HT1080 (cell line): ENCODE data around the gene VAX1. TPM values are rescaled to one million over a fixed set of nuclear protein-coding genes. Genes with fewer than 3 reads are reported as not detected.
A peak's percentile ranks its signal among the peaks of the same experiment; 100 is the strongest.
"Not testable (repeated sequence)": the region's sequence is repeated elsewhere in the genome, so short reads cannot be mapped to it uniquely, and the experiment has no call there.

Experiments
- DNase-seq: peaks from one replicate; pipeline ENCODE4 v3.0.0-alpha.2; 2015; ENCODE audit warnings: low read depth
- polyA plus RNA-seq, 2 experiments: library from polyadenylated mRNA; depleted of rRNA; stranded (reverse); fragments of >200 nt; gene quantifications; 2 replicates each; pipeline ENCODE4 v1.2.3, GENCODE V29; 2015
- total RNA-seq: library from RNA; depleted of rRNA; stranded (reverse); fragments of >200 nt; shearing (Covaris generic); gene quantifications from 2 replicates; pipeline ENCODE4 v1.2.3, GENCODE V29; 2014; rRNA removed

Gene VAX1
- total RNA-seq = not detected in 2 replicates
- polyA plus RNA-seq (2015; cell fraction: cytosol; rRNA removed) = not detected in 2 replicates
- not detected in 2 replicates for polyA plus RNA-seq (2015; cell fraction: nucleus; rRNA removed)

DNA sequence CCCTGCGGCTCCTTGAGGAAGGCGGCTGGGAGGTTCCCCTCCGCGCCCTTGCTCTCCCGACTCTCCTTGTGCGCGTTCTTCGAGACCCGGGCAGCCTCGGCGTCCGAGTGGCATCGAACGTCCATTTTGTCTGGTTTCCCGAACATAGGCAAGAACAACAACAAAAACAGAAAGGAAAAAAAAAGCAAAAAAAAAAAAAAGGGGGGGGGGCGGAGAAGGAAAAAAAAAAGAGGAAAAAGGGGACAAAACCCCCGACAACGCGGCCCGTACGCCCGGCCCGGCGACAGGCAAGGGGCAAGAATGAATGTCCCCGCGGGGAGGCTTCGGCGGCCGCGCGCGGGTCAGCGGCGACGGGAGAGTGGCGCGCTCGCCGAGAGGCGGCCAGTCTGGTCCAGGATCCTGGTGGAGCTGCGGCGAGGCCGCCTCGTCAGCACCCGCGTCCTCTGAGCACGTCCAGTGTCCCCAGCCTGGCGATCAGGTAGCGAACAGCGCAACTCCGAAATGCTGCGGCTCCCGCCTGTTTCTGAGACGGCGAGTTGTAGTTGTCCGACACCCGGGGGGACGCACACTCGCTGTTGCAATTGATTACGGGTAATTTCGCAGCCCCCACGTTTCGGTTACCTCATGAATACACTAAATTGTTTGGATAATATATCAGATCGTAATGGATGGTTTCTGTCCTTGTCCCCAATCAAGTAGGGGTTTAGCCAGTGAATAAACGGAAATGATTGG is at the start of gene VAX1:
Gene VAX1, minus strand, starts transcription at position 360 of the 732 bp plus-strand sequence. Its CDS starts 214 bp downstream, at position 146.
- no peak for DNase-seq

GRCh38 chr10:117186832-117187615 is 49.0 kb upstream of the VAX1 start:
- DNase-seq = peak; percentile 55

DNA sequence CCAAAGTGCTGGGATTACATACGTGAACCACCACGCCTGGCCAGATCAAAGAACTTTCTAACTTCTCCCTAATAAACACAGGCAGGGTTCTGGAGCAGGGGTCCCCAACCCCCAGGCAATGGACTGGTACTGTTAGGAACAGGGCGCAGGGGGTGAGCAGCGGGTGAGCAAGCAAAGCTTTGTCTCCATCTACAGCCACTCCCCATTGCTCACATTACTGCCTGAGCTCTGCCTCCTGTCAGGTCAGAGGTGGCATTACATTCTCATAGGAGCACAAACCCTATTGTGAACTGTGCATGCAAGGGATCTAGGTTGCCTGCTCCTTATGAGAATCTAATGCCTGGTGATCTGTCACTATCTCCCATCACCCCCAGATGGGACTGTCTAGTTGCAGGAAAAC is 47.7 kb upstream of the VAX1 start:
- DNase-seq = not testable (repeated sequence)

- no peak for DNase-seq
Observed at GRCh38 chr10:117184821-117185220, 46.8 kb upstream of the VAX1 start.

GRCh38 chr10:117184296-117184695 is 46.2 kb upstream of the VAX1 start:
- DNase-seq = no peak

DNA sequence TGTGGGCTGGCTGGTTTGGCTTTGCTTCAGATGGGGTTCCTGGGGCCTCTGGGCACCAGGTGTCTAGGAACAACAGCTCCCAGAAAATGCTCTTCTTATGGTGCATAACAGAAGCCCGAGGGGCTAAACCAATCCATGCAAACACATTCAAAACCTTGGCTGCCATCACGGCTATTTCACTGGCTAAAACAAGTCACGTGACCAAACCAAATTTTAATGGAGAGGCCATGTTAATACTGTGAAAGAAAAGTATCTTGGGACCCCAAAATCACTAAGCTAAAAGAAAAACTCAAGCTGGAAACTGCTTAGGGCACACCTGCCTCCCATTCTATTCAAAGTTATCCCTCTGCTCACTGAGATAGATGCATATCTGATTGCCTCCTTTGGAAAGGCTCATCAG is 40.1 kb upstream of the VAX1 start:
- no peak for DNase-seq

DNA sequence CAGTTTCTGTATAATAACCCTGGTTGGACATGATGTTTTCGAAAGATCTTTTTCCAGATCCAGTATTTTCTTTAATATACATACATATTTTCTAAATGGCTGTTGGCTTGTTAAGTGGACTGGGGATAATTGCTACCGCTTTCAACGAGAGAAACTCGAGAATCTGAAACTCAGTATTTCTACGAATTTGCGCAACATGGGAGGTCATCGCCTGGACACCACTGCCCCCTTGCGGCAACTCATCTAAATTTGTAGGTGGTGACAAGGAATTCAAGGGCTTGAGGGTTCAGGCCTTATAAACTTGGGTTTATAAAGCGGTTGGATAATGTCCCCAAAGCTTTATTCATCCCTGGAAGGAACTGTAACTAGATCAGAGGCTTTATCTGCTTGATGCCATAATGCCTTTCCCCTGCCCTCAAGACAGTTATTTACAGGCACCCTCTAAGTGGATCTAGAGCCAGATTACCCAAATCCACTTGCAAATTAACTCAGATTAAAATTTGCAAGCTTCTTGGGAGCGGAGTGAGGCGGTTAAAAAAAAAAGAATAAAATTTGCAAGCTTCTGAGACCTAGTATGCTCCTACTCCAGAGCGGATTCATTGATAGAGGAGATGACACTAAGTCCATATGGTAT is 37.9 kb upstream of the VAX1 start:
- DNase-seq = peak; percentile 39

DNA sequence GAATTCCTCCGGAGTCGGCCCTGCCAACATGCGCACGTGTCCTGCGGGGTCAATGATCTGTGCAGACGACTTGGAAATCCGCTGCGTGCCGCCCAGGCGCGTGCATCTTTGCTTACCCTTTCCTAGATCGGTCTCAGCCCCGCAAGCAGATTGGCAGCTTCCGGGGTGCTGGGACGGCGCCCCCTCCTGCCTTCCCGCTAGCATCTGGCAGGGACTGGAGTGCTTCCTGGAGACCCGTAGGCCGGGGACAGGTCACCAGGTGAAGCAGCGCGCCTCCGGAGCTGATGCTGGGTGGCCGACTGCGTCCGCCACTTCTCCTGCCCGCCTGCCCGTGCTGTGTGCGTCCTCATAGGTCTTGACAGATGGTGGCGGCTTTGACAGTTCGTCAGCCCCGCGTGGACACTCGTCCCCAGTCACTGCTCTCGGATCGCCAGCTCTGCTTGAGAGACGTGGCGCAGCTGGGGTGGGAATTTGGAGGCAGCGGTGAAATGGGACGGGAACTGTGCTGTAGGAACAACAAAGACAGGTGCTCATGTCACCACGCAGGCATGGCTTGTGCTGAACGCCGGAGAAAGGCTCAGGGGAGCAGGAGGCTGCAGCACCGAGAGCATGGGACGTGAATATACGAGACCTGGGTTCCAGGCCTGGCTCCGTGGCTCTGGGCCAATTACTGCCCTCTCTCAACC is 37.3 kb upstream of the VAX1 start:
- no peak for DNase-seq

- DNase-seq = peak; percentile 75
Observed at GRCh38 chr10:117174439-117175214, 36.6 kb upstream of the VAX1 start.

- DNase-seq = no peak
Observed at GRCh38 chr10:117170244-117170643, 32.2 kb upstream of the VAX1 start.

DNA sequence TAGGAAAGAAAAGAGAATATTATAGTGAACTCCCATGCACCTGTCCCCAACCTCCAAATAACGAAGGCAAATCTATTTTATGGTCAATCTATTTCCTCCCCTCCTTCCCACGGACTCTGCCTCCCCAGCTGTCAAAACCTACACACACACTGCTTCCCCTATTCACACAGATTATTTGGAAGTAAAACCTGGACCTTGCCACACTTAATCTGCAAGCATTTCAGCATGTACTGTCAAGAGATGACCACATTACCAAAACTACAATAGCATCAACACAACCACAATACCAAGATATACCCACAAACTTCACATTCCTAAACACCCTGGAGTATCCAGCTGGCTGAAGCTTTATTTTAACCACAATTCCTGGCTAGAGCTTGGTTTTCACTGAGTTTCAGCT is 31.4 kb upstream of the VAX1 start:
- DNase-seq = no peak

- DNase-seq = no peak
Observed at GRCh38 chr10:117168729-117169128, 30.7 kb upstream of the VAX1 start.

- peak; percentile 26 for DNase-seq
Observed at GRCh38 chr10:117167789-117168674, 30.0 kb upstream of the VAX1 start.

DNA sequence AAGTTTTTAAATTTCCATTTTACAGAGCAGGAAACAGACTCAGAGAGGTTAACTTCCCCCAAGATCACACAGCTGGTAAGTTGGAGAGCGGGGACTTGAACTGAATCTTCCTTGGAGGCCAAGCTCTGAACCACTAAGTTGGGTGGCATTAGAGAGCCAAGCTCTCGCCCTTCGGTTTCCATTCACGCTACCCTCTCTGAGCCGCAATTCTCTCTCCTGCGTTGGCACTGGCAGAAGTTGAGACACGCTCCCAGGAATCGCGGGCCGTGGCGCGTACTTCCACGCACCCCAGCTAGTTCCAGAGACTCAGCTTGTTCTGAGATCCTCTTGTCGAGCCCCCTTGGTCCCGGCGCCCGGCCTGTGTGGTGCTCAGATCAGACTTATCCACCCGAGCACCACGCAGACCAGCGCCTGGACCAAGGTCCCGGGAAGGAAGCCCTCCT is 29.3 kb upstream of the VAX1 start:
- no peak for DNase-seq

GRCh38 chr10:117166418-117167345 is 28.6 kb upstream of the VAX1 start:
- DNase-seq = no peak

- peak; percentile 57 for DNase-seq
Observed at GRCh38 chr10:117165538-117166417, 27.7 kb upstream of the VAX1 start.
